Endothelial cell (in vitro differentiated cells): ENCODE results near the gene RNF40. TPM values are rescaled to one million over a fixed set of nuclear protein-coding genes. Genes with fewer than 3 reads are reported as not detected.

Source experiments
- DNase-seq: peaks from one replicate; pipeline ENCODE4 v3.0.0; 2021; ENCODE audit warnings: low spot score
- H3K27ac Mint-ChIP-seq: one replicate; pipeline ENCODE4 v1.8.0; 2021; ENCODE audit warnings: mixed read lengths, inconsistent platforms; ENCODE audit not compliant: unreplicated experiment
- H3K27me3 Mint-ChIP-seq: one replicate; pipeline ENCODE4 v1.8.0; 2021; ENCODE audit warnings: mild to moderate bottlenecking, moderate library complexity, mixed read lengths, inconsistent platforms; ENCODE audit not compliant: unreplicated experiment
- H3K36me3 Mint-ChIP-seq: one replicate; pipeline ENCODE4 v1.8.0; 2021; ENCODE audit warnings: mild to moderate bottlenecking, low read depth, mixed read lengths, inconsistent platforms; ENCODE audit not compliant: unreplicated experiment
- H3K4me1 Mint-ChIP-seq: one replicate; pipeline ENCODE4 v1.8.0; 2021; ENCODE audit warnings: mild to moderate bottlenecking, mixed read lengths, inconsistent platforms; ENCODE audit not compliant: unreplicated experiment
- H3K4me3 Mint-ChIP-seq: one replicate; pipeline ENCODE4 v1.8.0; 2021; ENCODE audit warnings: mild to moderate bottlenecking, mixed read lengths, inconsistent platforms; ENCODE audit not compliant: unreplicated experiment
- H3K9me3 Mint-ChIP-seq: one replicate; pipeline ENCODE4 v1.8.0; 2021; ENCODE audit warnings: mixed read lengths, inconsistent platforms; ENCODE audit not compliant: unreplicated experiment
- total RNA-seq: library from RNA; stranded (reverse); fragmentation: NEBNext Ultra II Directional; extraction: Animal tissue kit (Norgen Biotek cat#: 25700); gene quantifications from one replicate; pipeline ENCODE4 v1.2.1, GENCODE V29; 2021; ENCODE audit not compliant: unreplicated experiment
- TF ChIP-seq, protein P1 (sequence below): fragments of 200-600 bp; sonication (generic); IDR thresholded peaks from one replicate; pipeline ENCODE4 v1.5.0; 2021; ENCODE audit warnings: antibody characterized with exemption; ENCODE audit not compliant: unreplicated experiment

RNF40 gene
- total RNA-seq, 1 donor from 2014 or later: 108 TPM

DNA sequence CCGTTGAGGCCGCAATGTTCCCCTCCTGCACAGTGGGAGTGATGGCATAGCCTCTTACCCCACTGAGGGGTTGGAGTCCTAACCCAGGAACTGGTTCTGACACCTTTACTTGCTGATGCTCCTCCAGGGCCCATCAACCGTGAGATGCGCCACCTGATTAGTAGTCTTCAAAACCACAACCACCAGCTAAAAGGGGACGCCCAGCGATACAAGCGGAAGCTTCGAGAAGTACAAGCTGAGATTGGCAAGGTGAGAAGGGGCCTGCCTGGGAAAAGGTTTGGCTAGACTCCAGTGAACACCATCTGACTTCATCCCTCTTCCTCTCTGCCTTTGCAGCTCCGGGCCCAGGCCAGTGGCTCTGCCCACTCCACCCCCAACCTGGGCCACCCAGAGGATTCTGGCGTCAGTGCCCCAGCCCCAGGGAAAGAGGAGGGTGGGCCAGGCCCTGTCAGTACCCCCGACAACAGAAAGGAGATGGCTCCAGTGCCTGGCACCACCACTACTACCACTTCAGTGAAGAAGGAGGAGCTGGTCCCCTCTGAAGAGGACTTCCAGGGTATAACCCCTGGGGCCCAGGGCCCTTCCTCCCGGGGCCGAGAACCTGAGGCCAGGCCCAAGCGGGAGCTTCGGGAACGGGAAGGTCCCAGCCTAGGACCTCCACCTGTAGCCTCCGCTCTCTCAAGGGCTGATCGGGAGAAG is 5.8 kb downstream of the RNF40 start:
- H3K9me3 Mint-ChIP-seq: no peaks in the 10 kb centered on the region
- TF ChIP-seq, protein P1, sequence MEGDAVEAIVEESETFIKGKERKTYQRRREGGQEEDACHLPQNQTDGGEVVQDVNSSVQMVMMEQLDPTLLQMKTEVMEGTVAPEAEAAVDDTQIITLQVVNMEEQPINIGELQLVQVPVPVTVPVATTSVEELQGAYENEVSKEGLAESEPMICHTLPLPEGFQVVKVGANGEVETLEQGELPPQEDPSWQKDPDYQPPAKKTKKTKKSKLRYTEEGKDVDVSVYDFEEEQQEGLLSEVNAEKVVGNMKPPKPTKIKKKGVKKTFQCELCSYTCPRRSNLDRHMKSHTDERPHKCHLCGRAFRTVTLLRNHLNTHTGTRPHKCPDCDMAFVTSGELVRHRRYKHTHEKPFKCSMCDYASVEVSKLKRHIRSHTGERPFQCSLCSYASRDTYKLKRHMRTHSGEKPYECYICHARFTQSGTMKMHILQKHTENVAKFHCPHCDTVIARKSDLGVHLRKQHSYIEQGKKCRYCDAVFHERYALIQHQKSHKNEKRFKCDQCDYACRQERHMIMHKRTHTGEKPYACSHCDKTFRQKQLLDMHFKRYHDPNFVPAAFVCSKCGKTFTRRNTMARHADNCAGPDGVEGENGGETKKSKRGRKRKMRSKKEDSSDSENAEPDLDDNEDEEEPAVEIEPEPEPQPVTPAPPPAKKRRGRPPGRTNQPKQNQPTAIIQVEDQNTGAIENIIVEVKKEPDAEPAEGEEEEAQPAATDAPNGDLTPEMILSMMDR: no peak
- H3K36me3 Mint-ChIP-seq: peaks cover 75% of the 10 kb centered on the region
- H3K4me1 Mint-ChIP-seq: peaks cover 11% of the 10 kb centered on the region
- no peak overlapping the region for H3K27ac Mint-ChIP-seq
- H3K4me3 Mint-ChIP-seq: peak overlapping the region; percentile 24
- no peak for DNase-seq
- peaks cover 6% of the 10 kb centered on the region for H3K27me3 Mint-ChIP-seq

DNA sequence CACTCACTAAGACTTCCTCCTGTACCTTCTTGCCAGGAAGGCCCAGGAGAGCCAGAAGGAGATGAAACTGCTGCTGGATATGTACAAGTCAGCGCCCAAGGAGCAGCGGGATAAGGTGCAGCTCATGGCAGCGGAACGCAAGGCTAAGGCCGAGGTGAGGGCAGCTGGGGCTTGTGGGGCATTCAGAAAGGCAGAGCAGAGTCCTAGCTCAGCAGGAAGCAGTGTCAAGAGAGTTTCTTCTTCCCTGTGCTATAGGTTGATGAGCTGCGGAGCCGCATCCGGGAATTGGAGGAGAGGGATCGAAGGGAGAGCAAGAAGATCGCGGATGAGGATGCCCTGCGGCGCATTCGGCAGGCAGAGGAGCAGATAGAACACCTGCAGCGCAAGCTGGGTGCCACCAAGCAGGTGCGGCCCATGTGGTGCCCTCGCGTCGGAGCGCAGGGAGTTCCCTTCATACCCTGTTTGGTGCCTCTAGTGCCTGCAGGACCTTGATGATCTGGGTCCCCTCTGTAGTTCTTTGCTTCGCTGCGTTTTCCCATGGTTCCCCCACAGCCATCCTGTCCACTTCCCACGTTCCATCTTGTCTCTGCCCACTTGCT is 6.6 kb downstream of the RNF40 start:
- DNase-seq: no peak
- H3K4me1 Mint-ChIP-seq: peaks cover 7% of the 10 kb centered on the region
- H3K27me3 Mint-ChIP-seq: peaks cover 4% of the 10 kb centered on the region
- TF ChIP-seq, protein P1: no peak
- peaks cover 74% of the 10 kb centered on the region for H3K36me3 Mint-ChIP-seq
- H3K9me3 Mint-ChIP-seq: no peaks in the 10 kb centered on the region
- H3K4me3 Mint-ChIP-seq: peak overlapping the region; percentile 54
- no peak overlapping the region for H3K27ac Mint-ChIP-seq

DNA sequence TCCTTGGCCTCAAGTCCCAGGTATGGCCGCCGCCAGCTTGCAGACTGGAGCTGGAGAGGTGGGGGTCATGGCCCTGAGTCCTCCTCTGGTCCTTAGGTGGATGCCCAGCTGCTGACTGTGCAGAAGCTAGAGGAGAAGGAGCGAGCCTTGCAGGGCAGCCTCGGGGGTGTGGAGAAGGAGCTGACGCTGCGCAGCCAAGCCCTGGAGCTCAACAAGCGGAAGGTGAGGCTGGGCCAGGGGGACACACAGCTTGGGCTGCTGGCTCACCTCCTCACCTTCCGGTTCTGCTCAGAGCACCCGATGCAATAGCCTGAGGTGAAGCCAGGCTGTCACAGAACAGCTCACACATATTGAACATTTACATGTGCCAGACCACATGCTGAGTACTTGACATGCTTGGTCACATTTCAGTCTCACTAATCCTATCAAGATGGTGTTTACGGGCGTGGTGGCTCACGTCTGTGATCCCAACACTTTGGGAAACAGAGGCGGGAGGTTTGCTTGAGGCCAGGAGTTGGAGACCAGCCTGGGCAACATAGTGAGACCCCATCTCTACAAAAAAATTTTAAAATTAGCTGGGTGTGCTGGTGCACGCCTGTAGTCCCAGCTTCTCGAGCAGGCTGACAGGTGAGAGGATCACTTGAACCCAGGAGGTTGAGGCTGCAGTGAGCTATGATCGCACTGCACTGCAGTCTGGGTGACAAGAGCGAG is 7.4 kb downstream of the RNF40 start:
- Mint-ChIP-seq H3K9me3 (no peaks in the 10 kb centered on the region), H3K27me3 (peaks cover 4% of the 10 kb centered on the region), H3K4me3 (peak overlapping the region; percentile 54), H3K36me3 (peaks cover 68% of the 10 kb centered on the region), H3K4me1 (peaks cover 5% of the 10 kb centered on the region), H3K27ac (no peak overlapping the region)
- TF ChIP-seq, protein P1: no peak
- no peak for DNase-seq

DNA sequence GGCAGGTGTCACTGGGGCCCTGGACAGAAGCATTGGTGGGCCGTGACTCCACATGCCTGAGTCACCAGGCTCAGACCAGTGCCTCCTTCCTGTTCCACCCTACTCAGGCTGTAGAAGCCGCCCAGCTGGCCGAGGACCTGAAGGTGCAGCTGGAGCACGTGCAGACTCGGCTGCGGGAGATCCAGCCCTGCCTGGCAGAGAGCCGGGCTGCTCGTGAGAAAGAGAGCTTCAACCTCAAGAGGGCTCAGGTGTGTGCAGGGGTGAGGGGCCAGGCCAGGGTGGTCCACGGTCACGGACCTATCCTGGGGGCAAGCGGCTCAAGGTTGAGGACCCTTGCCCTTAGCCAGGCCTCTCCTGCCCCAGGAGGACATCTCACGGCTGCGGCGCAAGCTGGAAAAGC is 9.6 kb downstream of the RNF40 start:
- Mint-ChIP-seq H3K4me1 (peaks cover 7% of the 10 kb centered on the region), H3K27ac (no peak overlapping the region), H3K9me3 (no peaks in the 10 kb centered on the region), H3K4me3 (peak overlapping the region; percentile 73), H3K36me3 (peaks cover 47% of the 10 kb centered on the region), H3K27me3 (peaks cover 3% of the 10 kb centered on the region)
- TF ChIP-seq, protein P1: no peak
- no peak for DNase-seq

DNA sequence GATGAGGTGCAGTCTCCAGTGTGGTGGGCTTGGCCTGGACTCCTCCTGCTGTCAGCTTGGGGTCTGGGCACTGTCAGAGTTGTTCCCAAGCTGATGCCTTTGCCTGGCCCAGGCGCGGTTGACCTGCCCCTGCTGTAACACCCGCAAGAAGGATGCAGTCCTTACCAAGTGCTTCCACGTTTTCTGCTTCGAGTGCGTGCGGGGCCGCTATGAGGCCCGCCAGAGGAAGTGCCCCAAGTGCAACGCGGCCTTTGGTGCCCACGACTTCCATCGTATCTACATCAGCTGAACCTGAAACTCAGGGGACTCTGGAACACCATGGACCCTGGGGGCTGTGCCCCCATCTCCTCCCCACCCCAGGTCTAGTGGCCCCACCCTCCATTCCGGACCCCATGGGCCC is 11.7 kb downstream of the RNF40 start:
- Mint-ChIP-seq H3K36me3 (peaks cover 39% of the 10 kb centered on the region), H3K4me3 (no peak overlapping the region), H3K27me3 (peaks cover 13% of the 10 kb centered on the region), H3K27ac (no peak overlapping the region), H3K9me3 (no peaks in the 10 kb centered on the region), H3K4me1 (peaks cover 14% of the 10 kb centered on the region)
- DNase-seq: no peak
- TF ChIP-seq, protein P1: no peak
